HTR-8/SVneo (cell line): ENCODE measurements around the gene CDKAL1.

Experiments used
- DNase-seq: peaks from one replicate; pipeline ENCODE4 v3.0.0; 2011; ENCODE audit warnings: low spot score, mixed read lengths; ENCODE audit not compliant: insufficient read length
- FAIRE-seq: peaks from 2 replicates; lab custom pipeline; 2011; peaks lifted over from hg19 to GRCh38; lab: Jason Lieb, UNC

CDKAL1 gene

GRCh38 chr6:21135484-21136013 is 601.3 kb downstream of the CDKAL1 start:
- DNase-seq: no peak
- FAIRE-seq: no peak

- FAIRE-seq (no peak), DNase-seq (no peak)
Observed at GRCh38 chr6:21137700-21138335, 603.6 kb downstream of the CDKAL1 start.

GRCh38 chr6:21138336-21139069 is 604.2 kb downstream of the CDKAL1 start:
- DNase-seq (no peak), FAIRE-seq (no peak)

- FAIRE-seq: no peak
- no peak for DNase-seq
Observed at GRCh38 chr6:21140966-21141365, 606.7 kb downstream of the CDKAL1 start.

- DNase-seq (no peak), FAIRE-seq (no peak)
Observed at GRCh38 chr6:21141616-21142303, 607.5 kb downstream of the CDKAL1 start.

- DNase-seq (no peak), FAIRE-seq (no peak)
Observed at GRCh38 chr6:21142741-21143140, 608.5 kb downstream of the CDKAL1 start.

GRCh38 chr6:21143645-21144044 is 609.4 kb downstream of the CDKAL1 start:
- DNase-seq (no peak), FAIRE-seq (no peak)

- no peak for FAIRE-seq
- no peak for DNase-seq
Observed at GRCh38 chr6:21144928-21145327, 610.7 kb downstream of the CDKAL1 start.

- no peak for FAIRE-seq
Observed at GRCh38 chr6:21147995-21148394, 613.7 kb downstream of the CDKAL1 start.

GRCh38 chr6:21149470-21149869 is 615.2 kb downstream of the CDKAL1 start:
- FAIRE-seq (no peak), DNase-seq (peak; percentile 37)

More at GRCh38 chr6:21147995-21148394, 613.7 kb downstream of the CDKAL1 start:
- DNase-seq: no peak

- peak; percentile 20 for FAIRE-seq
- no peak for DNase-seq
Observed at GRCh38 chr6:21150667-21151066, 616.4 kb downstream of the CDKAL1 start.

- FAIRE-seq (no peak), DNase-seq (no peak)
Observed at GRCh38 chr6:21151119-21151518, 616.9 kb downstream of the CDKAL1 start.

- FAIRE-seq: no peak
- no peak for DNase-seq
Observed at GRCh38 chr6:21151530-21151929, 617.3 kb downstream of the CDKAL1 start.

GRCh38 chr6:21157186-21157929 is 623.1 kb downstream of the CDKAL1 start:
- FAIRE-seq (no peak), DNase-seq (no peak)

- DNase-seq: no peak
Observed at GRCh38 chr6:21158149-21158548, 623.9 kb downstream of the CDKAL1 start.

GRCh38 chr6:21158873-21159272 is 624.6 kb downstream of the CDKAL1 start:
- DNase-seq: no peak
- FAIRE-seq: no peak

More at GRCh38 chr6:21158149-21158548, 623.9 kb downstream of the CDKAL1 start:
- FAIRE-seq: no peak

GRCh38 chr6:21159465-21159864 is 625.2 kb downstream of the CDKAL1 start:
- FAIRE-seq (no peak), DNase-seq (no peak)

- no peak for DNase-seq
- no peak for FAIRE-seq
Observed at GRCh38 chr6:21161707-21162106, 627.5 kb downstream of the CDKAL1 start.

GRCh38 chr6:21163110-21163837 is 629.0 kb downstream of the CDKAL1 start:
- FAIRE-seq (no peak), DNase-seq (peak; percentile 6)

- FAIRE-seq (no peak), DNase-seq (no peak)
Observed at GRCh38 chr6:21163838-21164180, 629.6 kb downstream of the CDKAL1 start.
